ENCODE results near the gene HAGH.

HAGH gene

DNA sequence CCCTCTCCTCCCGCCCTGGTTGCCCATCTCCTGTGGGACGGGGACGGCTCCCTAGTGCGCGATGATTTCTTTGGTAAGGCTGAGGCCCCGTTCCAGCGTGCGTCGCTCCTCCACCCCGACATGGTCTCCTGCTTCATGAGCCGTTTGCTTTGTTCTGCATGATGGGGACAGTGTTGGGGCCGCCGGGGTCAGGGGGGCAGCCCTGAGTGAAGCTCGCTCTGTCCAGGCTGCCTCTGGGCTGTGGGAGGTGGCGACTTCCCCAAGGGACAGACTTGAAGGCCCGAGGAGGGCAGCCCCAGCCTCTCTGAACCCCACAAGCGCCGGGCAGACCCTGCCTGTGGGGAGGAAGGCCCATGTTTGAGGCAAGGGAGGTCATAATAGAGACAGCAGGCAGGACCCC is 67.7 kb downstream of the HAGH start:
- DNase-seq: no peak

DNA sequence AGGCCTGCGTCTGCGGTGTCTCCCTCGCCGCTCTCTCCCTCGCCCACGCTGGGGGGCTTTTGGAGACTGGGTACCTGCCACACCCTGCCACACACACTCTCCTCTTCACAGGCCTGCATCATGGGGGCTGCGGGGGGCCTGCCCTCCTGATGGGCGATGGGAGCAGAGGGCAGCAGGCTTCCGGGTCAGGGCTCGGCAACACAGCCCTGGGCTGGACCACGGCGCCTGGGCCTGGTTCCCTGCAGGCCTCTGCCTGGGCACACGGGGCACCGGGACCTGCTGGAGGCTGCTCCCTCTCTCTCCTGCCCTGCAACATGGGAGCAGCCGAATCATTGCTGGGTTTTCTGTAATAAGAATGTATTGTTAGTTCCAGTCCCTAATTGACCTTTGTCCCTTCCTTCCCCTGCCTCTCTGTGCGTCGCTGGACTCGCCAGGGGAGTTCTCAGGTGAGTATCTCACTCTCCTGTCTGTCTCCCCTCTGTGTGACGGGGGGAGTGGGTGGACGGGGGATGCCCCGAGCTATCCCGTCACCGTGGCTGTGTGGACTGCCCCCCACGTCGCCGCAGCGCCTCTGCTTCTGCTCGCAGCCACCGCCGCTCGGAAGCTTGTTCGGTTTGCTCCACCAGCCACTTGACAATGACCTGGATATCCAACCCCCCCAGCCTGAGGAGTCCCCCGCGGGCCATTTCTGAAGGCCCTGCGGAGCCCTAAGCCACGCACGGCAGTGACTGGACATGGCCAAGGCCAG is 68.7 kb downstream of the HAGH start:
- DNase-seq: no peak

Data from GDM1 (cell line).